Activated T-cell treated with anti-CD3 and anti-CD28 coated beads for 48 hours (primary cell): ENCODE data around the gene ZNF654.
A peak's percentile ranks its signal among the peaks of the same experiment; 100 is the strongest.
"Not testable (repeated sequence)": the region's sequence is repeated elsewhere in the genome, so short reads cannot be mapped to it uniquely, and the experiment has no call there.

Experiments used
- DNase-seq: peaks from one replicate; pipeline ENCODE4 v3.0.0-alpha.2; 2020; ENCODE audit warnings: low read depth

Gene ZNF654

DNA sequence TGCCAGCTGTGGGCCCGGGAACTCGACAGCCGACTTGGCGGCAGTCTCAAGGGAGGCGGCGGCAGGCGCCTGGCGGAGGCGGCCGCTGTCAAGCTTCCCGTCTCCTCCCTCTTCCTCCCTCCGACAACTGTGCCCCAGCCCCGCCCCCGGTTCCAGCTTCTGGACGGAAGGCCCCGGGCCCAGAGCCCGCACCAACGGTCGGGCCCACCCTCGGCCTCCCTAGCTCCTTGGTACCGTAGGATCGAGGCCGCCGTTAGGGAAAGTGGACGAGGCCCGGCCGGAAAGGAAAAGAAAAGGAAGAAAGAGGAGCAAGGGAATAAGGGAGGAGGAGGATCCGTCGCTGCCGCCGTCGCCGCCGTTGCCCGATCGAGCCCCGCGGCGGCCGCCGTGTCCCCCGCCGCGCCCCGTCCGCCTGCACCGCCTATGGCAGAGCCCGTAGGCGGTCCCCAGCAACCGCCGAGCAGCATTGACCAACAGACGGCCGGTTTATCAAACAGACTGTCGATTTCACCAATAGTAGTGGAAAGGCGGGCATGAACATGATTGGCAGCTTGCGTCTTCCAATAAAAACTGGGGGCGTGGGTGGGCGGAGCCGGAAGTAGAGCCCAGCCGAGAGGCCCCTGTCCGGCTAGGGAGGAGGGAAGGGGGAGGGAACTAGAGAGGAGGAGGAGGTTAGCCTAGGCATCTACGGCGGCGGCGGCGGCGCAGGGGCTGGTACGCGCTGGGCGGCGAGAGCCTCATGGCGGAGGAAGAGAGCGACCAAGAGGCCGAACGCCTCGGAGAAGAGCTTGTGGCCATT is at the start of gene ZNF654, which contains the start of gene CGGBP1:
ZNF654 (plus strand) TSS at position 675 of the 799 bp plus-strand sequence; CDS start at position 740, 65 bp downstream.
CGGBP1 (minus strand) TSS at position 425 of the 799 bp plus-strand sequence. CDS start 3,029 bp downstream, outside the sequence.
- peak; percentile 96 for DNase-seq

DNA sequence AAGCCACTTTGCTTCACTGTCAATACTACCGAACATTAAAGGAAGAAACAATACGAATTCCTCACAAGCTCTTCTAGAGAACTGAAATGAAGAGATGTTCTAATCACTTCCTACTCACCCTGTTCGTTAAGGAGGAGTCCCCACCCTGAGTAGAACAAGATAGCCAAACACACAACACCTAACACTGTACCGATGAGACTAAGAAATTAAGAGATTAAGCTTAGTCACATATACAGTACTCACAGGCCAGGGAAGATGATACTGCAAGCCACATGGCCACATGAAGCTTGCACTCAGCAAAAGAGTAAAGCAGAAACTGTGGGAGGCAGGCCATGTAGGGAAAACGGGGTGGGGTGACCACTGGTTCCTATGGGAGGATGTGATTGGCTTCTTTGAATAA is 48.2 kb upstream of the ZNF654 start:
- no peak for DNase-seq

DNA sequence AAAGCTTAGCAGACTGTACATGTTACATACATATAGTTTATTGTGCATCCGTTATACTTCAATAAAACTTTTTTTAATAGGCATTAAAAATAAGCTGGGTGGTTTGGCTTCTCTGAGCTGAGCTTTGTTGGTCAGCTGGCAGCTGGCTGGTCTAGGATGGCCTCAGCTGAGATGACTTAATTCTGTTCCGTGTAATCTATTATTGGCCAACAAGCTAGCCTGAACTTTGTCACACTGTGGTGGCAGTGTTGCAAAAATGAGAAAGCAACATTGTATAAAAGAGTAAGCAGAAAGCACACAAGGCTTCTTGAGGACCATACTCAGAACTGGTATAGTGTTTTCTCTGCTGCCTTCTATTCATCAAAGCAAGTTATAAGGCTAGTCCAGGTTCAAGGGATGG is 45.5 kb upstream of the ZNF654 start:
- DNase-seq: no peak

DNA sequence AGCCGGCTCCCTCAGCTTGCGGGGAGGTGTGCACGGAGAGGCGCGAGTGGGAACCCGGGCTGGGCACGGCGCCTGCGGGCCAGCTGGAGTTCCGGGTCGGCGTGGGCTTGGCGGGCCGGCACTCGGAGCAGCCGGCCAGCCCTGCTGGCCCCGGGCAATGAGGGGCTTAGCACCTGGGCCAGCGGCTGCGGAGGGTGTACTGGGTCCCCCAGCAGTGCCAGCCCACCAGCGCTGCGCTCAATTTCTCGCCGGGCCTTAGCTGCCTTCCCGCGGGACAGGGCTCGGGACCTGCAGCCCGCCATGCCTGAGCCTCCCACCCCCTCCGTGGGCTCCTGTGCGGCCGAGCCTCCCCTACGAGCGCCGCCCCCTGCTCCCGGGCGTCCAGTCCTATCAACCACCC is 43.4 kb upstream of the ZNF654 start:
- DNase-seq: not testable (repeated sequence)

DNA sequence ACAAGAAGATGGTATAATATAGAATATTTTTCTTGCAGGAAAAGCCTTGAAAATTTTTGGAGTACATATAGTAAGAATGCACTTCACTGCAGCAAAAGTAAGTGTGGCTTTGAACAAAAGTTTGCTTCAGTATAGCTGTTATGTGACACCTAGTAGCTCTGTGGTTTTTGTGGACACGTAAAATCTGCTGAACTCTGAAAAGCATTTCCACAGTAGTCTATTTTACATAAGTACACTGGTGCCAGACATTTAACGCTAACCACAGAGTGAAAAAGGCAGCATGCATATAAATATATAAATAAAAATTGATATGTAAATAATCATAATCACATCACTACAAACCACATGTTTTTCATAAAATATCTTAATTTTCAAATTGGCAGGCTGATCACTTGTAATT is 40.0 kb upstream of the ZNF654 start:
- no peak for DNase-seq

DNA sequence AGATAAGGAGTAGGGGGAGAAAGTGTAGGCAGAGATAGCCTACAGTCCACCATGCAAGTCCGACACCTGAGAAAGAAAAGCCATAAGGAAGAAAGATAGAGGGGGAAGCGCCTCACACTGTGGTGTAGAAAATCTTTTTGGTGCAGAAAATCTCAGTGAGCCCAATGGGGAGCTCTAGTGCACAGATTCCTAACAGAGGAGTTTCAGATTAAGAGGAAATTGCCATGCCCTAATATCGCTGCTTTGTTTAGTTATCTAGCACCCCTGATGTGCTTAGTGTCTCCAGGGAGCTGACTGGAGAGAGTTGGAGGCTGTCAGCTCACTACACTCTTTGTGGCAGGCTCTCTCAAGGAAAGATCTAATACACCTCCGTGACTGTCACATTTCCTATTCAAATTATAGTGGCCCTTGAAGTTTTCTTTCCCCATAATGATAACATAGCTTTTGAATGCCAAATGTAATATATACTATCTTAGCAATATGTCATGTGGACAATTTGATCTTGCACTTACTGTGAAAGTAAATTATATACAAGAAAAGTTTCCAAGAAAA is 34.0 kb upstream of the ZNF654 start:
- DNase-seq: no peak

DNA sequence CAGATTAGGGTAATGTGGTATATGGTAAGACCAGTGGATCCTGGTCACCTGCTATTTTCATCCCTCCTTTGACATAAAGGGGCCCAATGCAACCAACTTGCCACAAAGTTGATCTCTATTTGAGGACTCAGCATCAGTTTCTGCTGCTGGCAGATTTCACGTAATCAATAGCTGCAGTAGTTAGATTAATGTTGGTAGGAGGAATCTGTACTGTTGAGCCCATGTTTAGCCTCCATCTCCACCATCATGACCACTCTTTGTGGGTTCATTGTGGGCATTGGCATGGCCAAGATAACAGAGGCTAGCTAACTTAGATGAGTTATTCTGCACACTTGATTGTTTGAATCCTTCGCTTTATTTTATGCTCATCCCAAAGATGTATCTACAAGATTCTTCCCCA is 30.2 kb upstream of the ZNF654 start:
- DNase-seq: no peak

DNA sequence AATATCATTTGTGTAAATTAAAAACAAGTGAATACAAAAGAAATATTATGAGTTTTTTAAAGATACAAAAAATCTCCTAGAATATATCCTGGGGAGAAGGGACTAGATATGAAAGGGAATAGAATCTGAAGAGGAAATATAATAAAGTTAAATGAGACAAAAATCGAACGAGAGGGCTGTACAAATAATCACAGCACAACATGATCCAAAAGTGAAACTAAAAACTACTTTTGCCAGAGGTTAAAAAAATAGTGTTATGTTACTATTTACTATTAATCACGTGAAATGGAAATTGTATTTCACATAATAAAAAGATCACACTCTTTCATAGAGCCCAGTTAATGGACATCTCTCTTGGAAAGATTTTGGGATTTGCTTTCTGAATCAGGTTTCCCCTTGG is 28.8 kb upstream of the ZNF654 start:
- DNase-seq: no peak

DNA sequence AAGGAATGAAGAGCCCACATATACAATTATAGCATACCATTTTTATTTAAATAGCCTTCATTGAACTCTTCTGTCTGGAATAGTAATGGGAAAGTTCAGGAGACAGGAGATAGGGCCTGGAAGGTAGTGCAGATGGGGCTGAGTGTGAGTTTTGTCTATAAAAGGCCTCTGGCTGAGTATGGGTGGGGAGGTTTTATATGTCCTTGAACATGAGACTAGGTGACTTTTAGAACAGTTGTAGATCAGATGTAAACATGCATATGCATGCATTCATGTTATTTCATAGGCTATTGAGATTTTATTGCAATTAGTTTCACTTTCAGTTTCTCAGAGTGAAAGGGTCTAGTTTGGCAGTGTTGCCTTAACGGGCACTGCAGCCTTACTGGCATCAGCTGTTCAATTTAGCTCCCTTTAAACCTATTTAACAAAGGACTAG is 27.4 kb upstream of the ZNF654 start:
- DNase-seq: no peak

DNA sequence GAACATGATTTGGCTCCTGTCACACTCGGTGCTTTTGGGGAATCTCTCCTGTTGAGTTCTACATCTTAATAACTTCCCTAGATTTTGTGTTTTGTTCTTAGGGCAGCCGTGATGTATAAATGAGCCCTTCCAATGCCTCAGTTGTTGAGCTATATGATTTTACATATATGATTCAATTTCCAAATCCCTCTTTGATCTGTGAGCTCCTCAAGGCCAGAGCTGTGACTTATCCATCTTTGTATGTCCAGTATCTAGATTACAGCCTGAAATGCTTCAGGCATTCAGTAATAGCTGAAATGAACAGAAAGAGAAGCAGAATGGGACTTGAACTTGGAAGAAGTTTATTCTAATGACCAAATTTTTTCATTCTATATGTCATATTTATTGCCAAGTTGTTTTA is 26.8 kb upstream of the ZNF654 start:
- DNase-seq: no peak

DNA sequence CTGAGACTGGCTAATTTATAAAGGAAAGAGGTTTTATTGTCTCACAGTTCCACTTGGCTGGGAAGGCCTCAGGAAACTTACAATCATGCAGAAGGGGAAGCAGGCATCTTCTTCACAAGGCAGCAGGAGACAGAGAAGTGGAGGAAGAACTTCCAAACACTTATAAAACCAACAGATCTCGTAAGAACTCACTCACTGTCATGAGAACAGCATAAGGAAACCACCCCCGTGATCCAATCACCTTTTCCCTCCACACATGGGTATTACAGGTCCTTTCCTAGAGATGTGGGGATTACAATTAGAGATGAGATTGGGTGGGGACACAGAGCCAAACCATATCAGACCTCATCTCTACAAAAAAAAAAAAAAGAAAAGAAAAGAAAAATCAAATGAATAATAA is 26.0 kb upstream of the ZNF654 start:
- no peak for DNase-seq

DNA sequence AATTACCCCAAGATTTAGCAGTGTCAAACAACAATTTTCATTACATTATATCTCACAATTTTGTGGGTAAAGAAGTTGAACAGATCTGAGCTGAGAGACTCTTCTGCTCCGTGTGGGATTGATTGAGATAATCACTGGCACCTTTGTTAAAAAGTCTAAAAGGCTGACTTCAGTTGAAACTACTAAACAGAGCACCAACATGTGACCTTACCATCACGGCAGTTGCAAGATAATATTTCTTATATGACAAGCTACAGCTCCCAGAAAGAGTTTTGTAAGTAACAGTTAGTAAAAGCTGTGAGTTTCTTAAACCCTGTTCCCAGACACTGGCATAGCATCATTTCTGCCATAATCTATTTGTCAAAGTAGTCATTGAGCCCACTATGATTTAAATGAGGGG is 25.2 kb upstream of the ZNF654 start:
- no peak for DNase-seq

DNA sequence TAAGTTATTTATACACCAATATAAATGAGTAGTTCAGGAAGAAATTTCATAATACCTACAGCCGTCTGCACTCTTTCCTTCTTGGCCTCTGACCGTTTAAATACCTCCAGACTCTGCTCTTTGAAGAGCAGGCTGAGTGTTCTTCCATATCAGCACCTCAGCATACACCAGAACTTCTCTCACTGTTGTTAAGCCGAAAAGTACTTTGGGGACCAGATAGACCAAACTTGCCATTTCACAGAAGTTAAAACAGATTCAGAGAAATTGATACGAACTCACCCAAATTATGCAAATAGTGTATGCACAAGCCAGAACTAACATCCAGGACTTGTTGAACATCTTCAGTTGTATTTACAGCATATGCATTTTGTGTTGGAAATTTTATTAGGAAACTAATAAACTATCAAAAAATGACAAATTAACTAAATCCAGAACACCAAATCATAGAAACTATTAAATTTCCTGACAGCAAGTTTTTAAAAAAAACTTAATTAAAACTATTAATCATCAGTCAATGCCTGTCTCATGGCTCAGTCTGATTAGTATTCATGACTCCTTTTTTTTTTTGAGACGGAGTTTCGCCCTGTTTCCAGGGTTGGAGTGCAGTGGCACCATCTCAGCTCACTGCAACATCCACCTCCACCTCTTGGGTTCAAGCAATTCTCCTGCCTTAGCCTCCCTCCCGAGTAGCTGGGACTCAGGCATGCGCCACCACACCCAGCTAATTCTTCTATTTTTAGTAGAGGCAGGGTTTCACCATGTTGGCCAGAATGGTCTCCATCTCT is 24.4 kb upstream of the ZNF654 start:
- no peak for DNase-seq

DNA sequence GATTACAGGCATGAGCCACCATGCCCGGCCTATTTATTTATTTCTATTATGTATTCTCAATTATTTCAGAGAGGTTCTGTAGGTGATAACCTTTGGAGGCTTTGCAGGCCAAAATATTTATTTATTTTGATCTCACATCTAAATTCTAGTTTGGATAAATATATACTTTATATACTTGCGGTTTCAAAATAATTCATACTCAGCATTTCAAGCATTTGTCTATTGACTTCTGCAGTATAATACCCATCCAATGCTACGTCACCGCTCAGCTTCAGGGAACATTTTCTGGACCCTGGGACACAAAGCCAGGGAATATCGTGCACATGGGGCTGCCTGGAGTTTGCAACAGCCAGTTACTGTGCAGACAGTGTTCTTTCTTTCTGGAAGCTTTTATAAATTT is 22.8 kb upstream of the ZNF654 start:
- no peak for DNase-seq

DNA sequence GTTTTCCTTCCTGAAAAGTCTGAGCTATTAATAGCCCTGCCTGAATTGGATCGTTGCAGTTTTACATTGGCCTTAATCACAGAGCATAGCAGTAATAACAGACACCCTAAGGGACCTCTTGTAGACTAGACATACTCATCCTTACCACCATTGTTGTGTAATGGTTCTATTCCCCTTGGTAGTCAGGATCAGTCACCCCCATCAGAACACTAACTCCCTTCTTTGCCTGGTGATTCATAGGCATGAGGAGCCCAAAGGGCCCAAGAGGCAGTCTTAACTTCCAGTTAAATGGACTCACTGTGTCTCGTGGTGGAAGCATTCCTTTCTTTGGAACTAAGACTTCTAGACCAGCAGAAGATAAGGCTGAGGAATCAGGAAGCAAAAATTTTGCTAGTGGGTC is 20.5 kb upstream of the ZNF654 start:
- no peak for DNase-seq

DNA sequence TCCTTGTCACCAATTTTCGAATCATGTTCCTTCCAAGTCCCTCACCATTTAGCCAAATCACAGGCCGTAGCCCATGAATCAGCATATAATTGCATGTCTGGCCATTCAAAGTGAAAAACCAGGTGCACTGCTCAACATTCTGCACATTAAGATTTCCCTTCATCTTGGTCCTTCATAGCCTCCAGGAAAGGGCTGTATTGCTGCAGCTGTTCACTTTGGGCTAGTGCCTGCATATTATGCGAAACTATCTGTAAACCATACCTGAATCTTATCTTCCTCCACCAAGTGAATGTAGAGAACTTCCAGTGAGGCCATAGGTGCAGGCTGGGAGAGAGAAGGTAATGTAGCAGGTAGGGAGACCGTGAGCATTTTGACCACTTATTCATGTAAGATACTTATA is 18.5 kb upstream of the ZNF654 start:
- DNase-seq: no peak

DNA sequence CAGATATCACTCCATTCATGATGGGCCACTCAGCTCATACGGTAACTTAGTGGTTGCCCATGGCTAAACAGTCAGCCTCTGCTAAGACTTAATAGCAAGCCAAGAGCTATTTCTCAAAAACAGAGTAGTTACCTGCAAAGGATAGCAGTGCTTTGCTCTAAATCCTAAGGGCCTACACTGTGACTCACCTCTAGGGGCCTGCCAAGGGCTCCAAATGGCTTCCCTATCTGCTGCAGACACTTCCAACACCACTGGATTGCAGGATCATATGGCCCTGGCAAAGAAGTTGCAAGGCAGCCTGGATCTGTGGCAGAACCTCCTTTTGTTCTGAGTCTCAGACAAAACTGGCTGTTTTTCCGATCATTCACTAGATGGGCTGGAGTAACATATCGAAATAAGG is 18.1 kb upstream of the ZNF654 start:
- no peak for DNase-seq

DNA sequence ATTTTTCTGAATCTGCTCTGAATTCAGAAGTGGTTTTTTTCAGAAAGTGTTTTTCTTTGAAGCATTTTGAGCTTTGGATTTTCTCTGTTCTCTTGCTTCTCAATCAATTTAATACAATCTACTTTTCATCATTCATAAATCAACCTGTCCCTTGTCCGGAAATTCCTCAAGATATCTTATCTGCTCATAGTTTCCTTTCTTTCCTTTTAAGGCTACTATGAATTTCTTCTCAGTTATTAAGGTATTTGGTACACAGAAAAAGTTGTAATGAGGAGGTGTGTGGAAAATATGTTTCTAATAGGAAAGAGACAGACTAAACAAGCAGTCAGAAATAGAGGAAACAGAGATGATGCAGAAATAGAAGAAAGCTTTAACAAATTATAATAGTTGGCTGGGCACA is 14.6 kb upstream of the ZNF654 start:
- no peak for DNase-seq

DNA sequence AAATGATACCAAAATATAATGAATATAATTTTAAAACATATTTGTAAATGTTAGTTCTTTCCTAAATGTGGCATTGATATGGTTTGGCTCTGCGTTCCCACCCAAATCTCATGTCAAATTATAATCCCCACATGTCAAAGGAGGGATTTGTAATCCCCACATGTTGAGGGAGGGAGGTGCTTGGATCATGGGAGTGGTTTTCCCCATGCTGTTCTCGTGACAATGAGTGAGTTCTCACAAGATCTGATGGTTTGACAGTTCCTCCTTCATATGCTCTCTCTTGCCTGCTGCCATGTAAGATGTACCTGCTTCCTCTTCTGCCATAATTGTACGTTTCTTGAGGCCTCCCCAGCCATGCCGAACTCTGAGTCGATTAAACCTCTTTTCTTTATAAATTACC is 12.3 kb upstream of the ZNF654 start:
- DNase-seq: no peak

DNA sequence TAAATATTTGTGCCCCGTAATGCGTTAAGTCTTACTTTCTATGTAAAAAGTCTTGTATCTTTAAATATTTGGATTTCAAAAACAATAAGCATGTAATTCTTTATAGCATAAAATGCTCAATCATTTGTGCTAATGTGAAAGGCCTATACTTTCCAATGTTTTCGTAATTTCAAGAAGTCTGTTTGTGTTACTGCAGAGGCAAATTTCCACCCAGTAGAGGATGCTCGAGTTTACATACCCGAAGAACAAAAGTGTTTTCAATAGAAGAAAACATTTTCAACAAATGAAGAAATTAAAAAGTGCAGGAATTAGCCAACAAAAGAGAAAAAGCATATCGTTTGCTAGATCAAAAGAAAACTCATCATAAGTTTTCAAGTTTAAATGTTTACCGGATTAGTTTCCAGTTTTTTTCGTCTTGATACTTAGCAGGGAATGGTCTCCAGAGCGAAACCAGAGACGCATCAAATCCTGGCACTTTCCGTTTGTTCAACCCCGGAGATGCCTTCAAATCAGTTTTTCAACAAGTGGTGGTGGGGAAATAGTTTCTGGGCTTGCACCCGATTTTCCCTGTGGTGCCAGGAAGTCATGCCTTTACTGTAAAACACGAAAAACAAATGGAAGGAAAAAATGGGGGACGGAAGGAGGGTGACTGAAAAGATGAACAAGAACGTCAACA is 1.3 kb upstream of the ZNF654 start:
- no peak for DNase-seq

DNA sequence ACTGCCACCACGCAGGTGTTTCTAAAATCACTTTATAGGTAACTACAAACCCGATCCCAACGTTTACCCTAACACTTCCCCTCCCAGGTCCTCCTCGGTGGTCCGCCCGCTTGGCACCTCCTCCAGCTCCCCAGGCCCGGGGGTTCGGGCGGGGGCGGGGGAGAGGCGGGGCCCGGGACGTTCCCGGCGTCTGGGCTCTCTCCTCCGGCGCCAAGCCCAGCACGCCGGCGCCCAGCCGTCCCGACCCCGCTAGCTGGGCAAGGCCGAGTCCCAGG is 812 bp upstream of the ZNF654 start:
- DNase-seq: no peak

DNA sequence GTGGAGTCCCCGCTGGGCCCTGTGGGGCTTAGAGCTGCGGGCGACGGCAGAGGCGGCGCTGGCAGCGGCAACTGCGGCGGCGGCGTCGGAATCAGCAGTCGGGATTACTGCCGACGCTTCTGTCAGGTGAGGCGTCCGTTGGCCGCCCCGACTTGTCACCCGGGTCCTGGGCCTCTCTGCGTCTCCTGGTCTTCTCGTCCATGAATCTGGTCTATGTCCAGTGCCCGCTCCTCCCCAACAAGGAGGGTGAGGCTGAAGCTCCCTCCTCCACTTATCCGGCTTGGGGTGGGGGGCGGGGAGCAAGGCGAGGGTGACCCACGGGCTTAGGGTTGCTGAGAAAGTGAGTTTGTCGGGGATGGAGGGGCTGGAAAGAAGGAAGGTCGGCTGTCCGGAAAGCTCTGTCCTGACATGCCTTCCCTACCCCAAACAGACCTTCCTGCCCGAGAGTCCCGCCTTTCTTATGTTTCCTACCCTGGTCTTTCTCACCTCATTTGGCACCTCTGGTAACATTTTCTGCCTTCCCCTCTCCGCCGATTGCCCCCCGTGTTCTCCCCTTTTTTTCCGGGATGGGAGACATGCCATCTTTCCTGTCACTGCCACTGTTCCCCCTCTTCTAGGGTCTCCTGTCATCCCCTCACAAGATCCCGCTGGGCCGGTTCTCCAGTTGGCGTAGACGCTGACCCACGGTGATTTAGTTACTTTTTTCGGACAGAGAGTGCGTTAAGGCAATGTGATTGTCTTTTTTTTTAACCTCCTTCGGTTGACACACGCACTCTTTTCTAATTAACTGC is 520 bp downstream of the ZNF654 start:
- no peak for DNase-seq
